HEK293 (cell line): Measurements from ENCODE around the gene TTC34.

Experiments
- TCF7L2 ChIP-seq: IDR thresholded peaks from 2 replicates; pipeline ENCODE4 v1.6.1; 2011; ENCODE audit warnings: low read depth, mild to moderate bottlenecking, inconsistent platforms, low read length, moderate library complexity, borderline replicate concordance
- ZNF174 ChIP-seq: fragments of 450-650 bp; formaldehyde crosslinking; IDR thresholded peaks from 2 replicates; pipeline ENCODE4 v1.5.0; 2017; ENCODE audit warnings: missing biosample characterization, mild to moderate bottlenecking, missing genetic modification characterization
- ZNF292 ChIP-seq: fragments of 450-650 bp; formaldehyde crosslinking; IDR thresholded peaks from 2 replicates; pipeline ENCODE4 v1.5.1; 2016; ENCODE audit warnings: low read depth, missing biosample characterization, missing genetic modification characterization, borderline replicate concordance
- ZNF629 ChIP-seq: fragments of 450-650 bp; formaldehyde crosslinking; IDR thresholded peaks from 2 replicates; pipeline ENCODE4 v1.5.1; 2017; ENCODE audit warnings: missing biosample characterization, missing genetic modification characterization
- TF ChIP-seq, protein P1 (sequence below): fragments of 450-650 bp; formaldehyde crosslinking; IDR thresholded peaks from 2 replicates; pipeline ENCODE4; 2016; ENCODE audit warnings: missing biosample characterization, missing genetic modification characterization
- TF ChIP-seq, protein P2 (sequence below): fragments of 450-650 bp; formaldehyde crosslinking; IDR thresholded peaks from 2 replicates; pipeline ENCODE4 v1.5.1; 2016; ENCODE audit warnings: missing biosample characterization, missing genetic modification characterization

DNA sequence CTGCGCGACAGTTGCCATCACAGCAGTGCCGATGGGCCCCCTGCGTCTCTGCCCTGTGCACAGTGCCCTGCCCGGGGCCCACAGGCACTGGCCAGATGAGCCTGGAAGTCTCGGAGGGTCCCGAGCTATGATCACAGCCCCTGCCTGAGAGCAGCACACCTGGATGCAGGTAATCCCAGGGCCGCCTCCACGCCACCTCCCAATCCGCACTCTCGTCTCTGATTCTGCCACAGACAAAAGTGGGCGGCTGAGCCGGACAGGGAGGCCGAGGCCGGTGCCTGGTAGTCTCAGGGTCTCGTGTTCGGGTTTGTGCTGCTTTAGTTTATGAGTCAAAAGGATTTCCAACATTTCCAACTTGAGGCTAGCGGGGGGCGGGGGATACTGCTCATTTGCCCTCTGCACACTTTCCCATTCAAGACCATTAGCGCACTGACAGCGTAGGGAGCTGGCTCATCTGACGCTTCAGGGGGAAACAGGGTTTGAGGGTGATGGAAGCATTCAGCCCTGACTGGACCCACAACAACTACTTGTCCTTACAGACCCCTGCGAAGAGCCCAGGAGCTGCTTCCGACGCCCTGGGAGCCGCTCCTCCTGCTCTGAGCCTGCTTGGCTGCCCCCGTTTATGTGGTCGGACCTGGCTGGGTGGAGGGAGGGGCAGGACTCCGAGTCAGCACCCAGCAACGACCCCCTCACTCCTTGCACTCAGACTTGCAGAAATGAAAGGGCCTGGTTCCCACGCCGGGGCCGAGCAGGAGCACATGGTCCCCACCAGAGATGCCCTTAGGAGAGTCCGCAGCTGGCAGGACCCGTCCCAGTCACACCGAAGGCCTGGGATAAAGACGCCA lies 1.8 kb upstream of the TTC34 start:
- TF ChIP-seq, protein P1, sequence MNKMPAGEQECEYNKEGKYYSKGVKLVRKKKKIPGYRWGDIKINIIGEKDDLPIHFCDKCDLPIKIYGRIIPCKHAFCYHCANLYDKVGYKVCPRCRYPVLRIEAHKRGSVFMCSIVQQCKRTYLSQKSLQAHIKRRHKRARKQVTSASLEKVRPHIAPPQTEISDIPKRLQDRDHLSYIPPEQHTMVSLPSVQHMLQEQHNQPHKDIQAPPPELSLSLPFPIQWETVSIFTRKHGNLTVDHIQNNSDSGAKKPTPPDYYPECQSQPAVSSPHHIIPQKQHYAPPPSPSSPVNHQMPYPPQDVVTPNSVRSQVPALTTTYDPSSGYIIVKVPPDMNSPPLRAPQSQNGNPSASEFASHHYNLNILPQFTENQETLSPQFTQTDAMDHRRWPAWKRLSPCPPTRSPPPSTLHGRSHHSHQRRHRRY (tag by site-specific recombination) = no peak
- TF ChIP-seq, protein P2, sequence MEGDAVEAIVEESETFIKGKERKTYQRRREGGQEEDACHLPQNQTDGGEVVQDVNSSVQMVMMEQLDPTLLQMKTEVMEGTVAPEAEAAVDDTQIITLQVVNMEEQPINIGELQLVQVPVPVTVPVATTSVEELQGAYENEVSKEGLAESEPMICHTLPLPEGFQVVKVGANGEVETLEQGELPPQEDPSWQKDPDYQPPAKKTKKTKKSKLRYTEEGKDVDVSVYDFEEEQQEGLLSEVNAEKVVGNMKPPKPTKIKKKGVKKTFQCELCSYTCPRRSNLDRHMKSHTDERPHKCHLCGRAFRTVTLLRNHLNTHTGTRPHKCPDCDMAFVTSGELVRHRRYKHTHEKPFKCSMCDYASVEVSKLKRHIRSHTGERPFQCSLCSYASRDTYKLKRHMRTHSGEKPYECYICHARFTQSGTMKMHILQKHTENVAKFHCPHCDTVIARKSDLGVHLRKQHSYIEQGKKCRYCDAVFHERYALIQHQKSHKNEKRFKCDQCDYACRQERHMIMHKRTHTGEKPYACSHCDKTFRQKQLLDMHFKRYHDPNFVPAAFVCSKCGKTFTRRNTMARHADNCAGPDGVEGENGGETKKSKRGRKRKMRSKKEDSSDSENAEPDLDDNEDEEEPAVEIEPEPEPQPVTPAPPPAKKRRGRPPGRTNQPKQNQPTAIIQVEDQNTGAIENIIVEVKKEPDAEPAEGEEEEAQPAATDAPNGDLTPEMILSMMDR = no peak
- TF ChIP-seq ZNF292 (tag by site-specific recombination) (no peak), ZNF174 (no peak), ZNF629 (tag by site-specific recombination) (no peak), TCF7L2 (no peak)
